DND-41 (cell line): ENCODE results near the gene SCN2A.

Source experiments
- ATAC-seq: fragments of 200-7000 bp; cut with Tn5 transposase; 3 replicates; pipeline ENCODE4 v1.9.1; 2021; ENCODE audit warnings: low read depth; ENCODE audit not compliant: insufficient read depth
- DNase-seq: peaks from one replicate; pipeline ENCODE4 v3.0.0-alpha.2; 2020
- H2AFZ ChIP-seq: 2 replicates; pipeline ENCODE4 v1.6.0; 2012; ENCODE audit warnings: low read depth, low read length
- H3K27ac ChIP-seq: 2 replicates; pipeline ENCODE4 v1.5.1; 2012; ENCODE audit warnings: low read length, inconsistent platforms
- H3K27me3 ChIP-seq: fragments of 200-600 bp; sonication (generic); 2 replicates; pipeline ENCODE4 v1.6.0; 2012; ENCODE audit warnings: low read length, mild to moderate bottlenecking, inconsistent platforms; ENCODE audit not compliant: insufficient read depth, poor library complexity
- H3K36me3 ChIP-seq: 2 replicates; pipeline ENCODE4 v1.5.1; 2012; ENCODE audit warnings: low read length, inconsistent platforms; ENCODE audit not compliant: insufficient read depth
- H3K4me1 ChIP-seq: 2 replicates; pipeline ENCODE4 v1.5.1; 2012; ENCODE audit warnings: mild to moderate bottlenecking, low read length; ENCODE audit not compliant: insufficient read depth
- H3K4me2 ChIP-seq: 2 replicates; pipeline ENCODE4 v1.6.0; 2012; ENCODE audit warnings: mild to moderate bottlenecking, moderate library complexity, low read length, inconsistent platforms; ENCODE audit not compliant: insufficient read depth
- H3K4me3 ChIP-seq, 2 experiments: fragments of 200-600 bp in 1 of 2; shearing (Covaris generic) in 1 of 2; 2 replicates each; pipeline ENCODE4 v1.5.1; 2012 to 2016; ENCODE audit warnings: inconsistent platforms in 2 of 2, low read length in 2 of 2, mild to moderate bottlenecking in 2 of 2, low read depth in 1 of 2, moderate library complexity in 1 of 2
- H3K79me2 ChIP-seq: 2 replicates; pipeline ENCODE4 v1.6.0; 2012; ENCODE audit warnings: low read length, inconsistent platforms; ENCODE audit not compliant: insufficient read depth
- H3K9ac ChIP-seq: 2 replicates; pipeline ENCODE4 v1.6.0; 2012; ENCODE audit warnings: low read depth, mild to moderate bottlenecking, inconsistent platforms, low read length, moderate library complexity
- H3K9me3 ChIP-seq: 2 replicates; pipeline ENCODE4 v1.5.1; 2012; ENCODE audit warnings: low read length, moderate library complexity, mild to moderate bottlenecking, inconsistent platforms; ENCODE audit not compliant: insufficient read depth, severe bottlenecking
- H4K20me1 ChIP-seq: 2 replicates; pipeline ENCODE4 v1.6.0; 2012; ENCODE audit warnings: low read length; ENCODE audit not compliant: insufficient read depth
- EZH2 ChIP-seq: IDR thresholded peaks from 3 replicates; pipeline ENCODE4 v1.6.1; 2012; ENCODE audit warnings: borderline replicate concordance, low read depth, mild to moderate bottlenecking, moderate library complexity, low read length, inconsistent platforms; ENCODE audit not compliant: severe bottlenecking
- TF ChIP-seq, protein P1 (sequence below): IDR thresholded peaks from 2 replicates; pipeline ENCODE4 v1.5.1; 2012; ENCODE audit warnings: borderline replicate concordance, low read length, moderate library complexity, mild to moderate bottlenecking; ENCODE audit not compliant: poor library complexity, severe bottlenecking; ENCODE audit errors: extremely low read depth

Gene SCN2A

DNA sequence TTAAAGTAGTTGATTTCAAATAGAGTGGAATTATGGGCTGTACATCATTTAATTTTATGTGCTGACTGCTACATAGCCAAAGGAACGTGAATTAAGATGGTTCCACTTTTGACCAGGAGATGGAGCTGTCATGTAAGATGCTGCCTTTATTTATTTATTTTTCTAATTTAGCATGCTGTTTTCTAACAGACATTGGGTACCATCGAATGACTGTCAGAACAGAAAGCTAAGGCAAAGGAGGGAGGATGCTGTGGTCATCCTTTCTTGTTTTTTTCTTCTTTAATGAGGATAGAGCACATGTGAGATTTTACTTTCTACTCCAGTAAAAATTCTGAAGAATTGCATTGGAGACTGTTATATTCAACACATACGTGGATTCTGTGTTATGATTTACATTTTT lies at the start of gene SCN2A:
SCN2A (plus strand) TSS at position 185 of the 400 bp plus-strand sequence. CDS start 56,410 bp downstream, outside the sequence.
- DNase-seq (peak; percentile 10), ATAC-seq (peak; percentile 63; the same call in 2 of the 3 replicates)
- H2AFZ ChIP-seq = no peak within 1 kb of the TSS
- no peaks in the 10 kb centered on the region for H3K4me1 ChIP-seq
- H3K9ac ChIP-seq = no peak within 1 kb of the TSS
- no peak within 1 kb of the TSS for H3K27ac ChIP-seq
- TF ChIP-seq, protein P1, sequence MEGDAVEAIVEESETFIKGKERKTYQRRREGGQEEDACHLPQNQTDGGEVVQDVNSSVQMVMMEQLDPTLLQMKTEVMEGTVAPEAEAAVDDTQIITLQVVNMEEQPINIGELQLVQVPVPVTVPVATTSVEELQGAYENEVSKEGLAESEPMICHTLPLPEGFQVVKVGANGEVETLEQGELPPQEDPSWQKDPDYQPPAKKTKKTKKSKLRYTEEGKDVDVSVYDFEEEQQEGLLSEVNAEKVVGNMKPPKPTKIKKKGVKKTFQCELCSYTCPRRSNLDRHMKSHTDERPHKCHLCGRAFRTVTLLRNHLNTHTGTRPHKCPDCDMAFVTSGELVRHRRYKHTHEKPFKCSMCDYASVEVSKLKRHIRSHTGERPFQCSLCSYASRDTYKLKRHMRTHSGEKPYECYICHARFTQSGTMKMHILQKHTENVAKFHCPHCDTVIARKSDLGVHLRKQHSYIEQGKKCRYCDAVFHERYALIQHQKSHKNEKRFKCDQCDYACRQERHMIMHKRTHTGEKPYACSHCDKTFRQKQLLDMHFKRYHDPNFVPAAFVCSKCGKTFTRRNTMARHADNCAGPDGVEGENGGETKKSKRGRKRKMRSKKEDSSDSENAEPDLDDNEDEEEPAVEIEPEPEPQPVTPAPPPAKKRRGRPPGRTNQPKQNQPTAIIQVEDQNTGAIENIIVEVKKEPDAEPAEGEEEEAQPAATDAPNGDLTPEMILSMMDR = peak; percentile 74
- no peak for TF ChIP-seq EZH2
- no peaks in the 10 kb centered on the region for H3K27me3 ChIP-seq
- no peaks in the 10 kb centered on the region for H4K20me1 ChIP-seq
- H3K9me3 ChIP-seq = no peaks in the 10 kb centered on the region
- H3K4me2 ChIP-seq = no peak within 1 kb of the TSS
- no peaks in the 10 kb centered on the region for H3K36me3 ChIP-seq
- no peaks in the 10 kb centered on the region for H3K79me2 ChIP-seq
- no peak within 1 kb of the TSS for H3K4me3 ChIP-seq

GRCh38 chr2:165191096-165191728 lies 48.0 kb upstream of the SCN2A start:
- DNase-seq (no peak), ATAC-seq (no peak)
- no peak overlapping the region for H3K4me3 ChIP-seq
- no peak overlapping the region for H3K27ac ChIP-seq
- H3K4me2 ChIP-seq = no peak overlapping the region
- TF ChIP-seq, protein P1 = no peak
- TF ChIP-seq EZH2 = no peak
- H4K20me1 ChIP-seq = no peaks in the 10 kb centered on the region
- no peaks in the 10 kb centered on the region for H3K36me3 ChIP-seq
- no peaks in the 10 kb centered on the region for H3K79me2 ChIP-seq
- no peaks in the 10 kb centered on the region for H3K27me3 ChIP-seq
- peaks cover 7% of the 10 kb centered on the region for H3K4me1 ChIP-seq
- H3K9ac ChIP-seq = no peak overlapping the region
- no peak overlapping the region for H2AFZ ChIP-seq
- no peaks in the 10 kb centered on the region for H3K9me3 ChIP-seq

GRCh38 chr2:165192729-165193128 lies 46.5 kb upstream of the SCN2A start:
- no peak overlapping the region for H3K9ac ChIP-seq
- H3K27me3 ChIP-seq = no peaks in the 10 kb centered on the region
- no peak overlapping the region for H3K27ac ChIP-seq
- no peak overlapping the region for H2AFZ ChIP-seq
- no peaks in the 10 kb centered on the region for H3K79me2 ChIP-seq
- no peaks in the 10 kb centered on the region for H3K36me3 ChIP-seq
- H3K4me1 ChIP-seq = peaks cover 7% of the 10 kb centered on the region
- H3K9me3 ChIP-seq = no peaks in the 10 kb centered on the region
- TF ChIP-seq, protein P1 = no peak
- TF ChIP-seq EZH2 = no peak
- no peak for DNase-seq
- no peak overlapping the region for H3K4me2 ChIP-seq
- ATAC-seq = no peak
- H4K20me1 ChIP-seq = no peaks in the 10 kb centered on the region
- H3K4me3 ChIP-seq = no peak overlapping the region
